Kidney tubule cell (primary cell): ENCODE data around the gene WFDC12.

Experiments
- DNase-seq: peaks from one replicate; pipeline ENCODE4 v3.0.0-alpha.2; 2018; ENCODE audit warnings: low spot score

Gene WFDC12

DNA sequence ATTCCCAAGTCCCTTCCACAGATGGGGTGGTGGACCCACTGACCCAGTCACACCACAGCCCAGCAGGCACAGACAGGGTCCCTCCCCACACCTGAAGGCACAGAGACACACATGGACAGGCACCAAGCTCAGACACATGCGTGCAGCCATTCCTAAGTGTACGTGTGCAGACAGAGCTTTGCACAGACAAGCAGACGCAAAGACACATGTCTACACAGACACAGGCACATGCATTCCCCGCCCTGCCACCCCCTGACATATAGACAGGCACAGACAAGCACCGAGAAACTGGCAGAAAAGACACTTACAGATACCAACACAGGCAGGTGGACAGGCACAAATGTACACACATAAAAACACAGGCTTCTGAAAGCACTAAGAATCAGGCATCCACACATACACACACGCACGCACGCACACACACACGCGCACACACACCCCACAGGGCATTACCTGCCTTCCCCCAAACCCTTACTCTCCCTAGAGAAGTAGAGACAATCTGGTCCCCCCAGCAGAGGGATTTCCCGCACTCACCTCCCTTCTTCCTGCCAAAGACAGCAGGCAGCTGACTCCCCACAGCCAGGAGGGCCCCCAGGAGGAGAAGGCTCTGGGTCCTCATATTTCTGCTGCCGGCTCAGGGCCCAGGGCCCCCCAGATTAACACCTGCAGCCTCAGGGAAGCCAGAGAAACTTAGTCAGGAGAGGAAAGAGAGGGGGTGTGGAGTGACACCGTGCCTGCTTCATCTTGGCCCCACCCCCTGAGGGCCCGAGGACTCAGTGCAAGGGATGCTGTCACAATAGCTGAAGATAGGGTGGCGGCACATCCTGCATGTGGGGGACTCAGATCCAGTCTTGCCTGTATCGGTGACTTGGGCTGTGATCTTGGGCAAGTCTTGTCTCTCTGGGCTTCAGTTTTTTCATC lies 9.5 kb downstream of the WFDC12 start, which contains the start of gene WFDC5:
TSS of gene WFDC5 (minus strand) at position 710 of the 921 bp plus-strand sequence. CDS start at position 619, 91 bp downstream.
- no peak for DNase-seq

- DNase-seq: no peak
Observed at GRCh38 chr20:45113865-45114264, 10.4 kb downstream of the WFDC12 start.

- DNase-seq: no peak
Observed at GRCh38 chr20:45112754-45113153, 11.5 kb downstream of the WFDC12 start.

GRCh38 chr20:45111799-45112471 lies 12.3 kb downstream of the WFDC12 start:
- peak; percentile 38 for DNase-seq

GRCh38 chr20:45111285-45111684 lies 13.0 kb downstream of the WFDC12 start:
- no peak for DNase-seq

- no peak for DNase-seq
Observed at GRCh38 chr20:45110301-45110700, 14.0 kb downstream of the WFDC12 start.

- no peak for DNase-seq
Observed at GRCh38 chr20:45109634-45110033, 14.6 kb downstream of the WFDC12 start.

DNA sequence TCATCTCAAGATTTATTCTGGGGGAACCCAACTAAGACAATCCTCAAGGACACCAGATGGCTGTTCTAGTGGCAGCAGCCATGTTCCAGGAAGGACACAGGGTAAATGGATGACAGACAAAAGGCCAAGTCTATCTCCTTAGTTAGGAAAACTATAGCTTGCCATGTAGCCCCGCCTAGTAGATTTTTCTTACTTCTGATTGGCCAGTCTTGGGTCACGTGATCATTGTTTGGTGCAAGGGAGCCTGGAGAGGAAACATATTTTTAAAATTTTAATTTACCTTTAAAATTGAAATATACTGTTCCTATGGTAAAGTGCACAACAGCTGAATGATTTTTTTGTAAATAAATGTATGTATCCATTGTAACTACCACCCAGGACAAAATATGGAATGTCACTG lies 18.9 kb downstream of the WFDC12 start:
- DNase-seq: peak; percentile 67

- peak; percentile 99 for DNase-seq
Observed at GRCh38 chr20:45104786-45105185, 19.5 kb downstream of the WFDC12 start.

- DNase-seq: no peak
Observed at GRCh38 chr20:45103072-45103471, 21.2 kb downstream of the WFDC12 start.

GRCh38 chr20:45101333-45101850 lies 22.9 kb downstream of the WFDC12 start:
- DNase-seq: no peak

- DNase-seq: peak; percentile 58
Observed at GRCh38 chr20:45100563-45101245, 23.6 kb downstream of the WFDC12 start, which contains the start of gene KCNS1. TSS of gene KCNS1 (minus strand) at chr20:45101127. CDS start at chr20:45099236, 1,891 bp downstream.

GRCh38 chr20:45098103-45098773 lies 26.0 kb downstream of the WFDC12 start:
- peak; percentile 66 for DNase-seq

DNA sequence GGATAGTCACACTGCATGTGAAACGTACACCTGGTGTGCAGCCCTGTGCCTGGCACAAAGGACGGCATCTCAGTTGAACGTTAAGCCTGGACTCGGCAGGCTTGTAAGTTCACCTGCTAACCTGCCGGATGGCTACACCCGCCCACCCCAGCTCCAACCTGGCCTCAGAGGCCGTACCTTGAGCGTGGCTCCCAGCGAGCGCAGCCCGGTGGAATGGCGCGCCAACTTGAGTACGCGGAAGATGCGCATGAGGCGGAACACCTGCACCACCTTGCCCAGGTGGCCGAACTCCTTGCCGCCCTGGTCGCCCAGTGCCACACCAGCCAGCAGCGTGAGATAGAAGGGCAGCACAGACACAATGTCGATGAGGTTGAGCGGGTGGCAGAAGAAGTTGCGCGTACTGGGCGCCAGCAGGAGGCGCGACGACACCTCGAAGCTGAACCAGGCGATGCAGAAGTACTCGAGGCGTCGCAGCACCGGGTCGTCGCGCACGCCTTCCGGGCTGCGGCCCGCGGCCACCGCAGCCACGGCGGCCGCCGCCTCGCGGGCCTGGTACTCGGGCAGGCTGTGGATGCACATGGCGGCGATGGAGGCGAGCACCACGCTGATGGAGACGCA lies 26.7 kb downstream of the WFDC12 start:
- DNase-seq: peak; percentile 57

- DNase-seq: no peak
Observed at GRCh38 chr20:45096781-45097180, 27.5 kb downstream of the WFDC12 start.

DNA sequence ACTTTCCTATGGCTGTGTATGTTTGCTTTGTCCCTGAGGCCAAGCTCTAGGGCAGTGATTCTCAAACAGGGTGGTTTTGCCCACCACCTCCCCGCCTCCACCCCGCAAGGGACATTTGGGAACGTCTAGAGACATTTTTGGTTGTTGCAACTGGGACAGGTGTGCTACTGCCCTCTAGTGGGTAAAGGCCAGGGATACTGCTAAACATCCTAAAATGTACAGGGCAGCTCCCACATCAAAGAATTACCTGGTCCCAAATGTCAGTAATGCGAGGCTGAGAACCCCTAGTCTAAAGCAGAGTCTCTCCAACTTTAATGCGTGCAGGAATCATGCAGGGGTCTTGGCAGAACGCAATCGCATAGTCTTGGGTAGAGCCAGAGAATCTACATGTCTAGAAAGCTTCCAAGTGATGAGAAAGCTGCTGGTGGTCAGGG lies 28.4 kb downstream of the WFDC12 start:
- peak; percentile 65 for DNase-seq

- DNase-seq: no peak
Observed at GRCh38 chr20:45094864-45095574, 29.2 kb downstream of the WFDC12 start.

GRCh38 chr20:45094201-45094600 lies 30.1 kb downstream of the WFDC12 start:
- DNase-seq: no peak

DNA sequence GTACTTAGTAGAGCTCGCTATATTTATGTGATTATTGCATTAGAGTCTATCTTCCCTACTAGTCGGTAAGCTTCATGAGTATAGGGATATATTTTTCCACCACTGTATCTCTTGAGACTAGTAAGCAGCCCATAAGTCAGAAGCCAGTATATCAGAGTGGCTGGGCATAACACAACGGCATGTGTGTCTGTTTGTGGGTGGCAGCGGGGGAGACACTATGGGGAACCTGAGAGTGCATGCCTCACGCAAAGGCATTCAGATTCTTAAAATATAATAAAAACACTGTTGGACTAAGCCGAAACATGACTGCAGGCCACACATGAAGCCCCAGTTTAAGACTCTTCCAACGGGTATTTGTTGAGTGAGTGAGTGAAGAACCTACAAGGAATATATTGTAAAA lies 31.4 kb downstream of the WFDC12 start:
- DNase-seq: no peak

GRCh38 chr20:45091366-45091765 lies 32.9 kb downstream of the WFDC12 start:
- no peak for DNase-seq
